ENCODE measurements around the gene RASIP1.
"Not testable (repeated sequence)": the region's sequence is repeated elsewhere in the genome, so short reads cannot be mapped to it uniquely, and the experiment has no call there.

RASIP1 gene, protein sequence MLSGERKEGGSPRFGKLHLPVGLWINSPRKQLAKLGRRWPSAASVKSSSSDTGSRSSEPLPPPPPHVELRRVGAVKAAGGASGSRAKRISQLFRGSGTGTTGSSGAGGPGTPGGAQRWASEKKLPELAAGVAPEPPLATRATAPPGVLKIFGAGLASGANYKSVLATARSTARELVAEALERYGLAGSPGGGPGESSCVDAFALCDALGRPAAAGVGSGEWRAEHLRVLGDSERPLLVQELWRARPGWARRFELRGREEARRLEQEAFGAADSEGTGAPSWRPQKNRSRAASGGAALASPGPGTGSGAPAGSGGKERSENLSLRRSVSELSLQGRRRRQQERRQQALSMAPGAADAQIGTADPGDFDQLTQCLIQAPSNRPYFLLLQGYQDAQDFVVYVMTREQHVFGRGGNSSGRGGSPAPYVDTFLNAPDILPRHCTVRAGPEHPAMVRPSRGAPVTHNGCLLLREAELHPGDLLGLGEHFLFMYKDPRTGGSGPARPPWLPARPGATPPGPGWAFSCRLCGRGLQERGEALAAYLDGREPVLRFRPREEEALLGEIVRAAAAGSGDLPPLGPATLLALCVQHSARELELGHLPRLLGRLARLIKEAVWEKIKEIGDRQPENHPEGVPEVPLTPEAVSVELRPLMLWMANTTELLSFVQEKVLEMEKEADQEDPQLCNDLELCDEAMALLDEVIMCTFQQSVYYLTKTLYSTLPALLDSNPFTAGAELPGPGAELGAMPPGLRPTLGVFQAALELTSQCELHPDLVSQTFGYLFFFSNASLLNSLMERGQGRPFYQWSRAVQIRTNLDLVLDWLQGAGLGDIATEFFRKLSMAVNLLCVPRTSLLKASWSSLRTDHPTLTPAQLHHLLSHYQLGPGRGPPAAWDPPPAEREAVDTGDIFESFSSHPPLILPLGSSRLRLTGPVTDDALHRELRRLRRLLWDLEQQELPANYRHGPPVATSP

DNA sequence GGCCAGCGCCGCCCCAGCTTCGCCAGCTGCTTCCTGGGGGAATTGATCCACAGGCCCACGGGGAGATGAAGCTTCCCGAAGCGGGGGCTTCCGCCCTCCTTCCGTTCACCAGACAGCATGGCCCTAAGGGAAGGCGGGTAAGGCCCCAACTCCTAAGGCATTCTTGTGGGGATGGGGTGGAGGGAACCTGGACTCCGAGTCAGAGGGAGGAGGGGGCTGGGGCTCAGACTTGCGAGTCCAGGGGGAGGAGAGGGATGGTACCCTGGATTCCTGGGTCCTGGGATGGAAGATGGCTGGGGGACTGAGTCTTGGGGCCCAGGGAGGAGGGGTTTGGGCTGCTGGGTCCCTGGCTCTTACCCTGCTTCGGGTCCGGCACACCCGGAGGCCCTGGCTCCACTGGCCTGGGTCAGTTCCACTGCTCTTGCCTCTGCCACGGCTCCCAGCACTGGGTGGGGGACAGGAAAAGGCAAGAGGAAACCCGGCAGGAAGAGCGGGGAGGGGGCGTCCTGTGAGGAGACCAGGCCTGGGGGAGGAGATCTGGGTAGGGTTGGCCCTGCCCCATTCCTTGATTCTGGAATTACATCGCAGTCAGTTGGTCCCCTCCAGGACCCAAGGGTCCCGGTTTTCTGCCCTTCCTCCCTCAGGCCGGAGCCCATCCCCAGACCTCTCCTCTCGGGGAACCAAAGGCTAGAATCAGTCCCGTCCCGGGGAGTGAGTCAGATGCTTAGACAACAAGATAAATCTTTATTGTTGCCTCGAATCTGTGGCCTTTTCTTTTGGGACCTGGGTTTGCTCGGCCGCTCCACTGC lies at the start of gene RASIP1:
RASIP1 (minus strand) TSS at position 447 of the 809 bp plus-strand sequence; CDS start at position 119, 328 bp downstream.
- no peak for DNase-seq (ENCODE audit: low read depth in 2 of 2)

DNA sequence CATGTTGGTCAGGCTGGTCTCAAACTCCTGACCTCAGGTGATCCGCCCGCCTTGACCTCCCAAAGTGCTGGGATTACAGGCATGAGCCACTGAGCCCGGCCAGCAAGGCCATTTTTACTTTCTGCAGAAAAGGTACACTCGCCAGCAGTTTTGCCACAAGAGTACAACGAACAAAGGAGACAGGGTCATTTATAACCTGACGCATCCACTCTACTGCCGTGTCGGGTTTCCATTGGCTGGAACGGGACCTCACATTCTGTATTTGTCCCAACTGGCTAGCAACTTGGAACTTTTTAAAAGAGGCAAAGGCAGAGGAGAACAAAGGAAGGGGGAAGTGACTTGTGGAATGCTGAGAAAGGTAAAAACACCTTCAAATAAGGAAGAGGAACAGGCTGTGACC lies 46.9 kb upstream of the RASIP1 start:
- DNase-seq (ENCODE audit: low read depth in 2 of 2), result not testable (repeated sequence)

GRCh38 chr19:48786422-48786821 lies 46.0 kb upstream of the RASIP1 start:
- DNase-seq (ENCODE audit: low read depth in 2 of 2), result not testable (repeated sequence)

DNA sequence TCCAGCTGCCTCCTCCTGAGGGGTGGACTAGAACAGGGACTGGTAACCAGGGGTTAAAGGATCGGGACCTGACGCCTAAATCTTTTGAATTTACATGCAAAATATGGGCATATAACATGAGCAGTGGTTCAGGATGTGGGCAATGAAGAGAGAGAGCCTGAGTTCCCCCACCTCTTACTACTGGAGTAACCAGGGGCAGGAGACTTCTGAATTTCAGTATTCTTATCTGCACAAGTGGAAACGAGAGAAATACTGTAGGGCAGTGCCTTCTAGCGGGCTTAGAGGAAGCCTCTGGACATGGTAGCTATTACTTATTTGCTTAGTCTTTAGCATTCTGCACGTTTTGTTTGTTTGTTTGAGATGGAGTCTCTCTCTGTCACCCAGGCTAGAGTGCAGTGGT lies 44.1 kb upstream of the RASIP1 start:
- DNase-seq (ENCODE audit: low read depth in 2 of 2), result no peak

- DNase-seq (ENCODE audit: low read depth in 2 of 2), result no peak
These were observed 40.4 kb upstream of the RASIP1 start for GRCh38 chr19:48780631-48781391.

- no peak for DNase-seq (ENCODE audit: low read depth in 2 of 2)
These were observed 39.2 kb upstream of the RASIP1 start for GRCh38 chr19:48779636-48780035.

DNA sequence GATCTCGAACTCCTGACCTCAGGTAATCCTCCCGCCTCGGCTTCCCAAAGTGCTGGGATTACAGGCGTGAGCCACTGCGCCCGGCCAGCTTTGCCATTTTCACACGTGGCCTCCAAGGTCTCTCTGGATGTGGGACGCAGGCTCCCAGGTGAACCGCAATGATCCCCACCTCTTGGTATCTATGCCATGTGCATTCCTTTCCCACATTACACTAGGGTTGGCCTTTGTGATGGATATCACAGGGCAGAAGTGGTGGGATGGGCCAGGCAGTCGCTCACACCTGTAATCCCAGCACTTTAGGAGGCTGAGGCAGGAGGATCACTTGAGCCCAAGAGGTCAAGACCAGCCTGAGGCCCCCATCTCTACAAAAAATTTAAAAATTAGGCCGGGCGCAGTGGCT lies 37.3 kb upstream of the RASIP1 start:
- DNase-seq (ENCODE audit: low read depth in 2 of 2), result no peak

- DNase-seq (ENCODE audit: low read depth in 2 of 2), result no peak
These were observed 36.7 kb upstream of the RASIP1 start for GRCh38 chr19:48777139-48777538.

DNA sequence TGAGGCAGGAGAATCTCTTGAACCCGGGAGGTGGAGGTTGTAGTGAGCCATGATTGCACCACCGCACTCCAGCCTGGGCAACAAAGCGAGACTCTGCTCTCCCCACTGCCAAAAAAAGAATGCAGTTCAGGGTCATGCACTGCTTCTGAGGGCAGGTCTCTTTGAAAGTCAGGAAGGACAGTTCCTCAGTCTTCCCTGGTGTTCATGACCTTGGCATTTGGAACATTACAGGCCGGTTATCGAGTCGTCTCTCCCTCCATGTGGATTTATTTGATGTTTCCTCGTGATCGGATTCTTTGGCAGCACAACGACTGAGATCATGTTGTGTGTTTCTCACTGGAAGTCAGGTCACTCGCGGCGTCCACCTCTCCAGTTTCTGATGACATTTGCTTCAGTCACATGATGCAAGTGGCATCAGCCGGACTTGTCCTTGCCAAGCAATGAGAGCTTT lies 32.1 kb upstream of the RASIP1 start:
- no peak for DNase-seq (ENCODE audit: low read depth in 2 of 2)

GRCh38 chr19:48770734-48771472 lies 30.5 kb upstream of the RASIP1 start:
- no peak for DNase-seq (ENCODE audit: low read depth in 2 of 2)

DNA sequence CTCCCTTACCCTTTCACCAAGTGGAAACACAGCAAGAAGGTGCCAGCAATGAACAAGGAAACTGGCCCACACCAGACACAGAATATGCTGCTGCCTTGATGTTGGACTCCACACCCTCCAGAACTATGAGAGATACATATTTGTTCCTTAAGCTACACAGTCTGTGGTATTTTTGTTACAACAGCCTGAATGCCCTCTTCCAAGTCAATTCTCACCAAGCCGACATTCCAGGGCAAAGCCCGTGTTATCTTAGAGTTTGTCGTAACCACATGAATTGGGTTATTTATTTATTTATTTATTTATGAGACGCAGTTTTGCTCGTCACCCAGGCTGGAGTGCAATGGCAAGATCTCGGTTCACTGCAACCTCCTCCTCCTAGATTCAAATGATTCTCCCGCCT lies 29.9 kb upstream of the RASIP1 start:
- DNase-seq (ENCODE audit: low read depth in 2 of 2), result no peak

GRCh38 chr19:48768994-48769713 lies 28.7 kb upstream of the RASIP1 start:
- DNase-seq (ENCODE audit: low read depth in 2 of 2), result no peak

GRCh38 chr19:48768171-48768753 lies 27.9 kb upstream of the RASIP1 start:
- DNase-seq (ENCODE audit: low read depth in 2 of 2), result not testable (repeated sequence)

GRCh38 chr19:48765816-48766215 lies 25.4 kb upstream of the RASIP1 start:
- DNase-seq (ENCODE audit: low read depth in 2 of 2), result not testable (repeated sequence)

DNA sequence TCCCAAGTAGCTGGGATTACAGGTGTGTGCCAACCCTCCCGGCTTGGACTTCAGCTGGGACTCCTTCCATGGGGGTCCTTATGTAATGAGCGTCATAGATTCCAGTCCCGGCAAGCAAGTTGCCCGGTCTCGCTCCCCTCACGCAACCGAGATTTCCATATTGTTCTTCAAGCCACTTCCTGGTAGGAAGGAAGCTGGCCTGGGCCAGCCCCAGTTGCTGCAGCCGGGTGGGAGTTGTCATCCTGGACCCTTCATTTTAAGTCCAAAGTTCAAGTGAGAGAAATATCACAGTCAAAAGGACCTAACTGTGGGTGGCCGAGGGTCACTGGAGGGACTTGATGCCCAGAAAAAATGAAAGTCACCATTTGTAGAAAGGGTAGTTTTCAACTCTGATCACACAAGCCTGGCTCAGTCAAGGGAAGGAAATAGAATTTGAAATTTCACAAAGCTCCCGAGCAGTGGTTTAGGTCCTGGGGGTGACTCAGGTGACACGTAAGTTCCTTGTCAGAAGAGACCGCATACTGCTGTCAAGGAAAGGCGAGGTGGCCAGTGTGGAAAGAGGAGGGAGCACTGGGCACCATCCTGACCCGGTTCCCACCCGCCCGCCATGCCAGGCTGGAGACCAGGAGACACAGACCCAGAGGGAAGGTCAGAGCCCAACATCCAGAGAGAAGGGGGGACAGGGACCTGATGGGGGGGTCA lies 20.2 kb upstream of the RASIP1 start:
- no peak for DNase-seq (ENCODE audit: low read depth in 2 of 2)

GRCh38 chr19:48757741-48758144 lies 17.3 kb upstream of the RASIP1 start:
- DNase-seq (ENCODE audit: low read depth in 2 of 2), result no peak

GRCh38 chr19:48757089-48757675 lies 16.8 kb upstream of the RASIP1 start:
- no peak for DNase-seq (ENCODE audit: low read depth in 2 of 2)

GRCh38 chr19:48756686-48757085 lies 16.3 kb upstream of the RASIP1 start:
- DNase-seq (ENCODE audit: low read depth in 2 of 2), result no peak

Data from stimulated activated CD8-positive, alpha-beta memory T cell treated with anti-CD3 and anti-CD28 coated beads, Interleukin-15, amount 100 ng/mL, for 4 hours (primary cell).